Measurements from ENCODE around the gene RIN3.

RIN3 gene, protein sequence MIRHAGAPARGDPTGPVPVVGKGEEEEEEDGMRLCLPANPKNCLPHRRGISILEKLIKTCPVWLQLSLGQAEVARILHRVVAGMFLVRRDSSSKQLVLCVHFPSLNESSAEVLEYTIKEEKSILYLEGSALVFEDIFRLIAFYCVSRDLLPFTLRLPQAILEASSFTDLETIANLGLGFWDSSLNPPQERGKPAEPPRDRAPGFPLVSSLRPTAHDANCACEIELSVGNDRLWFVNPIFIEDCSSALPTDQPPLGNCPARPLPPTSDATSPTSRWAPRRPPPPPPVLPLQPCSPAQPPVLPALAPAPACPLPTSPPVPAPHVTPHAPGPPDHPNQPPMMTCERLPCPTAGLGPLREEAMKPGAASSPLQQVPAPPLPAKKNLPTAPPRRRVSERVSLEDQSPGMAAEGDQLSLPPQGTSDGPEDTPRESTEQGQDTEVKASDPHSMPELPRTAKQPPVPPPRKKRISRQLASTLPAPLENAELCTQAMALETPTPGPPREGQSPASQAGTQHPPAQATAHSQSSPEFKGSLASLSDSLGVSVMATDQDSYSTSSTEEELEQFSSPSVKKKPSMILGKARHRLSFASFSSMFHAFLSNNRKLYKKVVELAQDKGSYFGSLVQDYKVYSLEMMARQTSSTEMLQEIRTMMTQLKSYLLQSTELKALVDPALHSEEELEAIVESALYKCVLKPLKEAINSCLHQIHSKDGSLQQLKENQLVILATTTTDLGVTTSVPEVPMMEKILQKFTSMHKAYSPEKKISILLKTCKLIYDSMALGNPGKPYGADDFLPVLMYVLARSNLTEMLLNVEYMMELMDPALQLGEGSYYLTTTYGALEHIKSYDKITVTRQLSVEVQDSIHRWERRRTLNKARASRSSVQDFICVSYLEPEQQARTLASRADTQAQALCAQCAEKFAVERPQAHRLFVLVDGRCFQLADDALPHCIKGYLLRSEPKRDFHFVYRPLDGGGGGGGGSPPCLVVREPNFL

DNA sequence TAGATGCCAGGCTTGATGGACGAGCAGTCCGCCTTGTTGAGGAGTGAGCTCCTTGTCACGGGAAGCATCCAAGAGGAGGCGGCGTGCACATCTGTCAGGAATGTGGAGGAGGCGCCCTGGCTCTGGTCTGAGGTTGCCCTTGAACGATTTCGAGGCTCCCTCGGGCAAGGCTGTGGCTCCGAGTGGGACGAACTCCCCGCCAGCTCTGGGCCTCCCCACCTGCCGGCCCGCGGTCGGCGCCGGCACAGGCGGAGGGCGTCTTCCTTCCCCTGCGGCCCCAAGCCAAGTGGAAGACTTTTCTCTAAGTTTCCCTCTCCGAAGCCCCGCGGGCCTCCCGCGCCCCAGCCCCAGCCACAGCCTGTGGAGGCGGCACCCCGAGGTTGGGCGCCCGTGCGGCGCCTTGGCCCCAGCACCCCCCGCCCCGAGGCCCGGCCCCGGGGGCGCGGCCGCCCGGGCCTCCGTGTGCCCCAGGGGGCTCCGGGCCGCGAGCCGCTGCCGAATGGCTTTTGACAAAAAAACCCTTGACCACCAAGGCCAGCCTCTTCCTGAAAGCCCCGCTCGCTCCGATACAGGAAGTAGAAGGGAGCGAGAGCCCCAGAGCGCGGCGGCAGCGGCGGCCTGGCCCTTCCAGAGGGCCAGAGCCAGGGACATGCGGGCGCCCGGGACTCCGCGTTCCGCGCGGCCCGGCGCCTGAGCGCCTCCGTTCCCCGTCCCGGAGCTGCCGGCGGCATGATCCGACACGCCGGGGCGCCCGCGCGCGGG is at the start of gene RIN3:
Gene RIN3 (plus strand): TSS at position 578 of the 762 bp plus-strand sequence. CDS start 152 bp downstream, at position 730.
- DNase-seq (ENCODE audit: low spot score): peak; percentile 6

DNA sequence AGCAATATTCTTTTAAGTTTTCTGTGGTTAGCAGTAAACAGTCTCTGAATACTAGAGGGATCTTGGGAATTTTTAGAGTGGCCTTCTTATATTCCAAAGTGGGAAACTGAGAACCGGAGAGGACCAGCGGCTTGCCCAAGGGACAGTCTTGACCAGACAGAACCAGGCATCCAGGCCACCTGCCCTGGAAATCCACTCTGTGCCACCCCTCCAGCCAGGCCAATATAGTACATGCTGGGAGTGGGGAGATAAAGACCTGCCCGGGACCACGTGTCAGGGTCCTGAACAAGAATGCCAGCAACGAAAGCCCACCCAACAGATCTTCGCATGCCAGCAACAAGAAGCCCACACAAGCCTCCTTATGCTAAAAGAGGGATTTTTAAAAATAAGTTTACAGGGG is 49.4 kb upstream of the RIN3 start:
- no peak for DNase-seq (ENCODE audit: low spot score)
- FAIRE-seq: no peak

More for the DNA sequence above, at the start of gene RIN3:
- no peak for FAIRE-seq

DNA sequence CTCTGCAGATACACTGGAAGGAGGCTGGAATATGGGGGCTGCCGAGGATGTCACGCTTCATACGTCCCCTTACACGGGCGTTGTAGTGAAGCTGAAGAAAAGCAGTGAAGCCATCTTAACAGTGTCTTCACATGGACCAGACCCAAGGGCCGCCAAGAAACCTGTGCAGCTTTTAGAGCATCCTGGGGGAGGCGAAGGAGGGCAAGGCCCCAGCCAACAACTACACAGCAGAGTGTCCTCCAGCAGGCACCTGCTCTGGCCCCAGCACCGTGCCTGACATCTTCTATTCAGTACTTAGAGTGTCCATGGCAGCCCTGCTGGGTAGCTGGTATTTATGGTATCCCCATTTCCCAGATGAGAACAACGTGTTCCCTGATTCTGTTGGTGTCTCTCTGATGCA is 48.9 kb upstream of the RIN3 start:
- no peak for FAIRE-seq

DNA sequence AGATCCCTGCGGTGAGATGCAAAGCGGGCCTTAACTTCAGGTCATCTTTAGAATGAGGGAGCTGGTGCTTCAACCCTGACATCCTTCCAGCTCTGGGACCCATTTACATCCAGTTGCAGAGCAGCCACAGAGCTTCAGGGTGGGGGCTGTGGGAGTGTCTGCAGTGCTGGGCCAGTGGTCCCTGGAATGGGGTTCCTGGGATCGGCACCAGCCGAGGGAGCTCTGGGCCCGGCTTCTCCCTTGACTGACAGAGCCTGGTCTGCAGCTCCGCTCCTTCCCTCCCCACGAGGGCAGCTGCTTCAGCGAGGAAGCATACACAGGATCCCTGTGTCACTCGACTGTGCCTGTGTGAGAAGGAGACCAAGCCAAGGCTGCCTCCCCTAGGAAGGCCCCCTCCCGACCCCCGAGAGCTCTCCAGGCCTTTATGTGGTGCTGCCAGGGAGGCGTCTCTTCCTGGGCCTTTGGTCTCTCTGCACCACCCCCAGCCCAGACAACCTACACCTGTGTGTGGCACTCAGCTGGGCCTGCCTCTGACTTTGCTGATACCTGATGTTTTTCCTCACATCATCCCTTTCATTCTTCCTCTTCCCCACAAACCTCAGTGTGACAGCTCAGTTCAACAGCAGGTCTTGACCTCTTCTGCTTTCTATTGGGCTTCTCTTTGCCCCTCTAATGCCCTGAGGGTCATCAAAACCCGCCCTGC is 48.1 kb upstream of the RIN3 start:
- DNase-seq (ENCODE audit: low spot score): no peak
- FAIRE-seq: no peak

More for the DNA sequence above, 48.9 kb upstream of the RIN3 start:
- DNase-seq (ENCODE audit: low spot score): no peak

DNA sequence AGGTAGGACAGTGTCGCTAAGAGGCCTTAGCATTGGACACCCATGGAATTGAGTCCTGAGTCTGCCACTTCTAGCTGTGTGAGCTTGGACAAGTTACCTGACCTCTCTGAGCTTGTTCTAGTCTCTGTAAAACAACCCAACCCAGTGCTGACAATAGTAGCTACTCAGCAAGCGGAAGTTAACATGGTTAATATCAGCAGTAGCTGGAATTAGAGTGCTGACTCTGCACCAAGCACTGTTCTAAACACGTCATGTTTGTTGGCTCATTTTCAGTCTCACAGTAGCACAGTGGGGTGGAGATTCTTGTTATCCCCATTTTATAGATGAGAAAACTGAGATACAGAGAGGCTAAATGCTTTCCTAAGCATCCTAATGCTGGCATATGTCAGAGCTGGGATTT is 47.5 kb upstream of the RIN3 start:
- no peak for DNase-seq (ENCODE audit: low spot score)
- no peak for FAIRE-seq

DNA sequence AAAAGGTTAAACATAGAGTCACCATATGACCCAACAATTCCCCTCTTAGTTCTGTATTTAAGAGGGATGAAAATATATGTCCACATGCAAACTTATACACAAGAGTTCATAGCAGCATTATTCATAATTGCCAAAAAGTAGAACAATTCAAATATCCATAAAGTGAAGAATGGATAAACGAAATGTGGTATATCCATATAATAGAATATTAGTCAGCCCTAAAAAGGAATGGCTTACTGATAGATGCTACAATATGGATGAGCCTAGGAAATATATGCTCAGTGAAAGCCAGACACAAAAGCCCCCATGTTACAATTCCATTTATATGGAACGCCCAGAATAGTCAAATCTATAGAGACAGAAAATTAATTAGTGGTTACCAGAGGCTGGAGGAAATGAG is 44.1 kb upstream of the RIN3 start:
- DNase-seq (ENCODE audit: low spot score) (no peak), FAIRE-seq (no peak)

DNA sequence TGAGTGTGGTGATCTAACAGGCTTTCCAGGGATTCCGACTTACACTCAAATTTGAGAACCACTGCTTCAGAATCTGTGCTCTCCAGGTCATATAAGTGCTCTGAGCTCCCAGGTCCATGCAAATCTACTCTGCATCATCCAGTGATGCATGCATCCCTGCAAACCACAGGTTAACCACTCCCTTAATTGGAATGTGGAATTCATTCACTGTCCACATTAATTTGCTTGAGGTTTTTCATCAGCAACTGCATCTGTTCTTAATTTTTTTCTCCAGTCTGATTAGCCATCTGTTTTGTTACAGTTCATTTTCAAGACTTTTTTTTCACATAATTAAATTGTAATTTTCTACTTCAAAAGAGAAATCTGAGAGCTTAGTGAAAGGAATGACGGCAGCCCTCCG is 43.4 kb upstream of the RIN3 start:
- DNase-seq (ENCODE audit: low spot score): no peak
- no peak for FAIRE-seq

DNA sequence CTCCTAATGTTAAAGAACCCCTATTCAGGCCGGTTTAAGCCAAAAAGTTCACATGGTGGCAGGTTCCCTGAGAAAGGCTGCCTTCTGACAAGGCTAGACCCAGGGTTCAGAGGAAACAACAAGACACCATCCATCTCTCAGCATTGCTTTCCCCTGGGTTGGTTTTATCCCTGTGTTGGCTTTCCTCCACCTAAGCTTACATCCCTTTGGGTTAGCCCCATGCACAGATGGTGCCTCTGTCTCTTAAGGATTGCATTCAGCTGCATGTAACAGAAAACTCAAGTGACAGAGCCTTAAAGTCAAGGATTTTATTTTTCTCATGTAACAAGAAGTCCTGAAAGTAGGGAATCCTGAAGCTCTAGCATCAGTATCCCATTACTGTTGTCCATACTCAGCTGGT is 42.8 kb upstream of the RIN3 start:
- FAIRE-seq (no peak), DNase-seq (ENCODE audit: low spot score) (no peak)

DNA sequence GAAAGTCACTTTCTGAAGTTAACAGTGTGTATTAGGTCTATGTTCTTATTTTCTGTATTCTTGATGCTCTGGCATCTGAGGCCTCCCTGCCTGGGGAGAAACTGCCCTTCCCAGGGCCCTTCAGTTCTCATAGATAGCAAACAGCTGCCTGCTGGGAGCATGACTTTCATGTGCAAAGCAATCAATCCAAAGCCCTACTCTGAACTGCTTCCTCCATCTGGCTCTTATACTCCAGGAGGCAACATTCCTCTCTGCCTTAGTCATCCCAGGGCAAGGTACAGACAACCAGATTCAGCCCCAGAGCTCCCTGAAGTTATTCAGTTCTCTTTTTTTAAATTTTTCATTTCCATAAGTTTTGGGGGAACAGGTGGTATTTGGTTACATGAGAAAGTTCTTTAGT is 41.7 kb upstream of the RIN3 start:
- DNase-seq (ENCODE audit: low spot score) (peak; percentile 55), FAIRE-seq (peak; percentile 42)

DNA sequence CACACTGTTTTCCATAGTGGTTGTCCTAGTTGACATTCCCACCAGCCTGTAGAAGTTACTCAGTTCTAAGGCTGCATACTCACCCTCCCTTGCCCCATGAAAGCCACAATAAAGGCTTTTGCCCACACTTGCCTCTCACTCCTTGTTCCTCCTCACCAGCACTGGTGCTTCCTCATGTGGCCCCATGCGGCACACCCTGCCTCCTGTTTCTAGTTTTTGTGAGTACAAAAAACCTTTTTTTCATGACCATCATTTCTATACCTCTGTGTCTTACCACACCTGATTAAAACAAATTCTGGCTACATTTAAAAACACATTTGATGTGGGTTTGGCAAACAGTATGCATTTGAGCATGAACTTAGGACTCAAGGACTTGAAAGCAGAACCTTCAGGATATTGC is 40.7 kb upstream of the RIN3 start:
- no peak for DNase-seq (ENCODE audit: low spot score)
- FAIRE-seq: no peak

DNA sequence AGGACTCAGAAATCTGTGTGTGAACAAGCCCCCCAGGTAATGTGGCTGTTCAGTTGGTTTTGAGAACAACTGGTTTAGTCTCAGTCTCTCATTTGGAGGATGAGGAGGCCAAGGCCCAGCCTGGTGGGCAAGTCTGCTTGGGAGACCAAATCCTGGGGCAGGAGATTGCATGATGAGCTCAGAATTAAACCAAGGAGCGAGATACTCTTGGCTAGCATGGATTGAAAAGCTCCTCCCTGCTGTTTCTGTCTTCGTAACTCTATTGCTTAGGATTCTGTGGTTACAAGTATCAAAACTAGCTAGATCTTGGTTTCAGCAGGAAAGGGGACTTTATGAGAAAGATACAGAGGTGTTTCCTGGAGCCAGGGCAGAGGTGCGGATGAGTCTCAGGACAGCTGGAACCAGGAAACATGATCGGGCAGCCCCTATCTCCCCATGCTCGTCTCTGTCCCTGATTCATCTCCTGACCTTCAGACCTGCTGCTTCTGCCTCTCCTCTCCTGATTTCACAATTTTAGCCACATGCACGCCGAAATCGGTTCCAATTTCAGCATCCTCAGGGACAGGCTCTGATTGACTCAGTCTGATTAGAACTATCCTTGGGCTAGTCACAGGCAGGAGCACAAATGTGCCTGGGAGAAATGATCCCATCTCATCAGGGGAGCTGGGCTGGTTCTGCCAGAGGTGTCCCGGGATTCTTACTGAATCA is 40.2 kb upstream of the RIN3 start:
- no peak for DNase-seq (ENCODE audit: low spot score)
- FAIRE-seq: no peak

DNA sequence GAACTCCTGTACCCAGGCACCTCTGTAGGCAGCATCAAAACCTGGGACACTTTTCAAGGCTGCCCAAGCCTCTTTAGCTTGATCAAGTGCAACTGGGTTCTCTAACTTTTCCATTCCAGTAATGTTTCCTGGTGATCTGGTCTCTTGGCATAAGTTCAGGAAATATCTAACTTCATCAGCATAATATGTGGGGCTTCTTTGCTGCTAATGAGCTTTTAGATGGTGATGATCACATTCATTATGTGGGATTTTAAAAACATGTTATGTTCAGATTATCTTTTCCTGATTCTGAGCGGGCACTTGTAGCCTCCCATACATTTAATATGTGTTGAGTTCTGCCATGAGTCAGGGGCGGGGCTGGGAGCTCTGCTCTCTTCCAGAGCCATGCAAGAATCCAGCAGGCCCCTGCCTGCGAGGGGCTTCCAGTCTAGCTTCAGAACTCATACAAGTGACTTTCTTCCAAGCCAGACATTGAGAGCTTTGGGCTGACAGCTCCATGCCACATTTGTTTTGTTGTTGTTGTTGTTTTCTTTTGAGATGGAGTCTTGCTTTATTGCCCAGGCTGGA is 39.5 kb upstream of the RIN3 start:
- no peak for FAIRE-seq
- no peak for DNase-seq (ENCODE audit: low spot score)

DNA sequence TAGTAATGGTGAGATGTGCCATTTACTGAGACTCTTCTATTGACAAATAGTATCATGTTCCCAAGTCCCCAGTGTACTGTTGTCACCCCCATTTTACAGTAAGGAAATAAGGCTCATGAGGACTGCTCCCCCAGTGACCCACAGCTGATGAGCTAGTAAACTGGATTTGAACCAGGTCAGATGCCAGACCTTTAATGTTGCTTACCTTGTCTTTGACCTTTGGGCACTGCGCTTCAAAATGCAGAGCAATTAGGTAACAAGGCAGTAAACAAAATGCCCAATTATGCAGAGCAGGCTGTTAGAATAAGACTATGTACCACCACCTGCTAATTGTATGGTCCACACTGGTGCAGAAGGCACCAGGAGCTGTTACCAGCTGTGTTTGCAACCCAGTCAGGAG is 38.5 kb upstream of the RIN3 start:
- no peak for DNase-seq (ENCODE audit: low spot score)
- FAIRE-seq: no peak

DNA sequence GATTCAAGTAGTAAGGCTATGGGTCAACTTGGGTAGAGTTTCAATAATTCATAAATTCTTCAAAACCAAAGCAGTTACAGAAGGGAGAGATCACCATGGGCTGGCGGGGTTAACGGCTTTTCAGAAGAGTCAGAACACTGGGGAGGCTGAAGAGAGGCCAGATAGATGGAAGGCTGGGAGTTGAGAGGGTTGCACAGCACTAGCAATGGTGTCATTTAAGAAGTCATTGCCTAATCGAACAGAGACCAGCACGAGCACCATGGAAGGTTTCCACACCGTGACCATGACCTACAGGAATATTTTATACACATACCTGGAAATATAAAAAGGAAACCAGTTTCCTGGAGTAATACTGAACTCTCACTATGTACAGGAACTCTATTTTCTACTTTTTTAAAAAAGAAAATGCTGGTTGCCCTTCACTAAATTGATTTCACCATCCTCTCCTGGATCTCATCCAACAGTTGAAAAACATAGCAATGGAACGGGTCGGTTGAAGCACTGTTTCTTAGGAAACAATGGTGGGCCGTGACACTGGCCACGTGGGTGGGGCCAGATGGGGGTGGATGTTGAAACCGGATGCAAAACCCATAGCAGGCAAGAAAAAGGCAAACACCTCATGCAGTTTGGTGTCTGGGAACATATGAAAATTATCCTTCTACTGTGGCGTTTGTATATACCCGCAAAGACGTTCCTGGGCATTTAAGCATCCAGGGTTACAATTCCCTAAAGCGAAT is 38.0 kb upstream of the RIN3 start:
- no peak for DNase-seq (ENCODE audit: low spot score)
- FAIRE-seq: no peak

DNA sequence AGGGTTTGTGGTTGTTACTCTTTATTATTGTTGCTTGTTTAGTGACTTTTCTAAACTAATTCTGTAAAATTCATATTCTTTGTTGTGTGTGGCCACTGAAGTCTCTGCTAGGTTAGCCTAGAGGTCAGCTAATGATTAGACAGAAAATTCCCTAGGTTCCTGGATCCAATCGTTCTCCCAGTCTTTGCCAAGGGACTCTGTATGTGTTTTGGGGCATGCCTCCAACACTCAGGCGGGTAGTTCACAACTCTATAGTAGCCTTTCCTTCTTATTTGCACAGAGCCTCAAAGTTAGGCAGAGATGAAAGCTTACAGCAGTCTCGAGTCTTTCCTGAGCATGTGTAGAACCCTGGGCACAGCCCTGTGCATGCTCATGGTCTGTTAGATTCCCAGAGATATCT is 32.7 kb upstream of the RIN3 start:
- FAIRE-seq (no peak), DNase-seq (ENCODE audit: low spot score) (no peak)

DNA sequence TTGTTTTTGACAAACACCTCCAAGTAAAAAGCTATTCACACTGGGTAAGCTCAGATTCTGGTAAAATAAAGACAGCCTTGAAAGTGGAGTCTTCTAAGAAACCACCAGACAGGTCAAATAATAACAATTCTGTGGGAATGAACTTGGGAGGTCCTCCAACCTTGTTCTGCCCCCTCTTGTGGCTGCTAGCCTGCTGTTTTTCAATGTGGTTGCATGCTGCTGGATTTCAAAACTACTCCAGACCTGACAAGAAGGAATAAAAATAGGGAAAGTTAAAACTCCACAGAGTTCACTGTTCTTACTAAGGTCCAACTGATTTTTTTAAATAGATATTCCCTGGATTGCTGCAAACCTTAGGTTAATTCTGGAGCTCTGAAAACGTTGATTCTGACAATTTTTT is 32.2 kb upstream of the RIN3 start:
- DNase-seq (ENCODE audit: low spot score) (no peak), FAIRE-seq (no peak)

DNA sequence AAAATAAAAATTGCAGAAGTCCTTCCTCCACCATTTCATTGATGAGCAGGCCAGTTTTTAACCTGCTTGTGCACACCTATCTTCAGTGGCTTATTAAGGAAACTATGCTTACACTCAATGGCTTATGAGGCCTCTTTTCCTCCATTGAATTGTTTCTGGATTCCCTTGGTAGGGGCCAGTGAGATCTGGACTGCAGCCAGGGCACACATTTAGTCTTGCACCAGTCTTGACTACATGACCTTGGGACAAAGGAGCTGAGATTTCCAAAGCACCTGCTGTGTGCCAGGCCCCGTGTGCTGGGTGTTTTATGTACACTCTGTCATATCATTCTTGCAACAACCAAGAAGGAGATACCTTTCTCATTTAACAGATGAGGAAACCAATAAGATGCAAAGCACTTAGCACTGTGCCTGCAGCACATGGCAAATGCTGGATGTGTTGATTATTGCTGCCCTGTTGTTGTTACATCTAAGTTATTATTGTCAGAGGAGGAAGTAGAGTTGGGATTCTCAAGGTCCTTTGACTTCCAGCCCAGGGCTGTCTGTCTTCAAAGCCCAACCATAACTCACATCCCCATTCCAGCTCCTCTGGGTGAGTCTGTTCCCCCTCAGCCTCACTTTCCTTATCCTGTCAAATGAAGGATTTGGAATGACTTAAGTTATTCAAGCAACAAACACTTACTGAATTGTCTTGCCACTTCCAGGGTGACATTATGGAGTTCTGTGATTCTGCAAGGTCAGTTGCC is 31.6 kb upstream of the RIN3 start:
- no peak for FAIRE-seq

DNA sequence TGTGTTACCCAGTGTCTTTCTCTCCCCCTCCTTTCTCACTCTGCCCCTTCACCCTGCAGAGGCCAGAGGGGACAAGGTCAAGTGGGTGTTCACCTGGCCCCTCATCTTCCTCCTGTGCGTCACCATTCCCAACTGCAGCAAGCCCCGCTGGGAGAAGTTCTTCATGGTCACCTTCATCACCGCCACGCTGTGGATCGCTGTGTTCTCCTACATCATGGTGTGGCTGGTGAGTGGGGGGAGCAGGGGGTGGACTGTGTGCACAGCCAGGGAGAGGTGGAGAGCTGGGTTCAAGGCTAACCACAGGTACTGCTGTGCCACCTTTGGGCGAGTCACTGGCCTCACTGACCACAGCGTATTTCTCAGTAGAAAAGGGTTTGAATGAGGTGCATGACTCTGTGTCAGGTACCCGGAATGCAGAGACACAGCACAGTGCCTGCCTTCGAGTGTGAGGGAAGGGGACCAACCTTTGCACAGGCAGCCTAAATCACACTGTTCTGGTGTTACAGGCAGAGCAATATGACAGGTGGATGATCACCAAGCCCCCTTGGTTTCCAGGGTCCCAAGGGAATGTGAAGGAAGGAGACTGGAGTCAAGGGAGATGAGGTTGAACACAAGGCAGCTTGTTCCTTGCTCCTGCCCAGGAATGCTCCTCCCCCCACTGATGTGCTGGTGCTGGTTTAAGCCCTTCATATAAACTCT is 30.8 kb upstream of the RIN3 start:
- DNase-seq (ENCODE audit: low spot score) (no peak), FAIRE-seq (no peak)

More for the DNA sequence above, 31.6 kb upstream of the RIN3 start:
- DNase-seq (ENCODE audit: low spot score): no peak

Data from RCC 7860 (cell line).